Upper lobe of left lung (tissue), 4 donors: Measurements from ENCODE around the gene PBXIP1.

Experiments used
- EP300 ChIP-seq, 4 donors: sonication (generic); formaldehyde crosslinking; IDR thresholded peaks; one replicate each; pipeline ENCODE4 v1.5.1; 2017; ENCODE audit warnings: antibody characterized with exemption in 4 of 4, control low read depth in 2 of 4
- POLR2A ChIP-seq, 4 donors: fragments of 450-650 bp; IDR thresholded peaks; one replicate each; pipeline ENCODE4 v1.5.1; 2016 to 2017; ENCODE audit warnings: antibody characterized with exemption in 4 of 4, mild to moderate bottlenecking in 2 of 4
- POLR2AphosphoS5 ChIP-seq, 2 donors: sonication (generic); formaldehyde crosslinking; IDR thresholded peaks; one replicate each; pipeline ENCODE4 v1.5.1; 2017; ENCODE audit warnings: antibody characterized with exemption in 2 of 2
- TF ChIP-seq, protein P1 (sequence below), 6 experiments: fragments of 450-650 bp in 4 of 6; fragments of 200-600 bp in 2 of 6; sonication (generic) in 2 of 6; IDR thresholded peaks; one replicate each; pipeline ENCODE4 v1.5.1; 2016 to 2019; ENCODE audit warnings: antibody characterized with exemption in 6 of 6

DNA sequence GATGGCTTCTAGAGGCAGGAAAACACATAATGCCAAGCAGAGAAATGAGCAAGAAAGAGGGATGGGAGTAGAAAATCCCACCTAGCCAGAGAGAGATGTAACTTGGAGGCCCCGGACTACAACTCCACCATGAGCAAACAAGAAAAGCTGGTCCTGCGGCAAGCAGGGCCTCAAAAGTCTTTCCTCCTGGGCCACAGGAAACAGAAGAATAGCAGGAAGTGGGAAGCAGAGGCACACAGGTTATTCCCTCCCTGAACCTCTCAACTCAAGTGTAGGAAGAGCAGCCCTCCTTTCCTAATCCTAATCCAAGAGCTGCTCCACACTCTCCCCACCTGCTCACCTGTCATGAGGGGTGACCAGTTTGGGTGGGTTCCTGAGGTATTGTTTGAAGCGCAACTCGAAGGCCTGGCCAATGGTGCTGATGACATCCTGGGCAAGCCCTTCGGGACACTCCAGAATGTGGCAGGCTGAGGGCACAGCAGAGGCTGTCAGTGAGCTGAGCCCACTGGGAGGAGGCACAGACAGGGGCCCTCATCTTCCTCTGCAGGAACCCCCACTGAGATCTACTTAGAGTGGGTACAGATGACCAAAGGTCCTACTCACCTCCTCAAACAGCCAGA is 11.5 kb upstream of the PBXIP1 start:
- TF ChIP-seq, protein P1, sequence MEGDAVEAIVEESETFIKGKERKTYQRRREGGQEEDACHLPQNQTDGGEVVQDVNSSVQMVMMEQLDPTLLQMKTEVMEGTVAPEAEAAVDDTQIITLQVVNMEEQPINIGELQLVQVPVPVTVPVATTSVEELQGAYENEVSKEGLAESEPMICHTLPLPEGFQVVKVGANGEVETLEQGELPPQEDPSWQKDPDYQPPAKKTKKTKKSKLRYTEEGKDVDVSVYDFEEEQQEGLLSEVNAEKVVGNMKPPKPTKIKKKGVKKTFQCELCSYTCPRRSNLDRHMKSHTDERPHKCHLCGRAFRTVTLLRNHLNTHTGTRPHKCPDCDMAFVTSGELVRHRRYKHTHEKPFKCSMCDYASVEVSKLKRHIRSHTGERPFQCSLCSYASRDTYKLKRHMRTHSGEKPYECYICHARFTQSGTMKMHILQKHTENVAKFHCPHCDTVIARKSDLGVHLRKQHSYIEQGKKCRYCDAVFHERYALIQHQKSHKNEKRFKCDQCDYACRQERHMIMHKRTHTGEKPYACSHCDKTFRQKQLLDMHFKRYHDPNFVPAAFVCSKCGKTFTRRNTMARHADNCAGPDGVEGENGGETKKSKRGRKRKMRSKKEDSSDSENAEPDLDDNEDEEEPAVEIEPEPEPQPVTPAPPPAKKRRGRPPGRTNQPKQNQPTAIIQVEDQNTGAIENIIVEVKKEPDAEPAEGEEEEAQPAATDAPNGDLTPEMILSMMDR (IDR thresholded peaks at IDR 0.05), result no peak
- TF ChIP-seq POLR2AphosphoS5 (IDR thresholded peaks at IDR 0.05), result no peak
- TF ChIP-seq POLR2A (IDR thresholded peaks at IDR 0.05), result no peak
- no peak for TF ChIP-seq EP300 (IDR thresholded peaks at IDR 0.05)
